ENCODE measurements around the gene ROPN1L.

DNA sequence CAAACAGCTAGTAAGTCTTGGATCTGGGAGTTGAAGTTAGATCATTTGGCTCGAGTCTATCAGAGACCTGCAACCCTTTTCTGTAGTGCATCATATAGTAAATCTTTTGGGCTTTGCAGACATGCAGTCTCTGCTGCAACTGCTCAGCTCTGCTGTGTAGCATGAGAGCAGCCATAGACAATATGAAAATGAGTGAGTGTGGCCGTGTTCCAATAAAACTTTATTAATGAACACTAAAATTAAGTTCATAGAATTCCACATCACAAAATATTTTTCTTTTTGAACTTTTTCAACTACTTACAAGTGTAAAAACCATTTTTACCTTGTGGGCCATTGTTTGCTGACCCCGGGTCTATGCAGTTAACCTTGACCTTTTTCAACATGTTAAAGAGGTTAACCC lies 35.2 kb downstream of the ROPN1L start:
- TF ChIP-seq, protein P1, sequence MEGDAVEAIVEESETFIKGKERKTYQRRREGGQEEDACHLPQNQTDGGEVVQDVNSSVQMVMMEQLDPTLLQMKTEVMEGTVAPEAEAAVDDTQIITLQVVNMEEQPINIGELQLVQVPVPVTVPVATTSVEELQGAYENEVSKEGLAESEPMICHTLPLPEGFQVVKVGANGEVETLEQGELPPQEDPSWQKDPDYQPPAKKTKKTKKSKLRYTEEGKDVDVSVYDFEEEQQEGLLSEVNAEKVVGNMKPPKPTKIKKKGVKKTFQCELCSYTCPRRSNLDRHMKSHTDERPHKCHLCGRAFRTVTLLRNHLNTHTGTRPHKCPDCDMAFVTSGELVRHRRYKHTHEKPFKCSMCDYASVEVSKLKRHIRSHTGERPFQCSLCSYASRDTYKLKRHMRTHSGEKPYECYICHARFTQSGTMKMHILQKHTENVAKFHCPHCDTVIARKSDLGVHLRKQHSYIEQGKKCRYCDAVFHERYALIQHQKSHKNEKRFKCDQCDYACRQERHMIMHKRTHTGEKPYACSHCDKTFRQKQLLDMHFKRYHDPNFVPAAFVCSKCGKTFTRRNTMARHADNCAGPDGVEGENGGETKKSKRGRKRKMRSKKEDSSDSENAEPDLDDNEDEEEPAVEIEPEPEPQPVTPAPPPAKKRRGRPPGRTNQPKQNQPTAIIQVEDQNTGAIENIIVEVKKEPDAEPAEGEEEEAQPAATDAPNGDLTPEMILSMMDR (IDR thresholded peaks at IDR 0.05) = no peak
- no peak for TF ChIP-seq POLR2A (IDR thresholded peaks at IDR 0.05)
